Natural killer cell treated with Interleukin-12 subunit alpha and Interleukin-12 subunit beta and Interleukin-15 and Interleukin-18, amount 100 ng/mL, for 72 hours (primary cell): ENCODE results near the gene SPNS2. TPM values are rescaled to one million over a fixed set of nuclear protein-coding genes. Genes with fewer than 3 reads are reported as not detected.
A peak's percentile ranks its signal among the peaks of the same experiment; 100 is the strongest.

Source experiments
- ATAC-seq, 2 donors: fragments of 150-1000 bp; cut with Tn5 transposase in 1 of 2; sonication (Bioruptor Pico), chemical (Tn5 transposase) in 1 of 2; 2 replicates each; pipeline ENCODE4 v1.10.0; 2021
- DNase-seq: peaks from one replicate; pipeline ENCODE4 v3.0.0; 2022; ENCODE audit warnings: low spot score
- H3K27ac Mint-ChIP-seq, 2 donors: 1 replicate in 1 of 2; 2 replicates in 1 of 2; pipeline ENCODE4 v1.8.0; 2022; ENCODE audit warnings: mixed read lengths in 2 of 2, mild to moderate bottlenecking in 1 of 2, moderate library complexity in 1 of 2
- H3K27me3 Mint-ChIP-seq, 2 donors: 1 replicate in 1 of 2; 2 replicates in 1 of 2; pipeline ENCODE4 v1.8.0; 2022; ENCODE audit warnings: mixed read lengths in 2 of 2
- H3K36me3 Mint-ChIP-seq: one replicate; pipeline ENCODE4 v1.8.0; 2022; ENCODE audit warnings: mixed read lengths
- H3K4me1 Mint-ChIP-seq, 2 donors: 1 replicate in 1 of 2; 2 replicates in 1 of 2; pipeline ENCODE4 v1.8.0; 2022; ENCODE audit warnings: low read depth in 2 of 2, mixed read lengths in 2 of 2, mild to moderate bottlenecking in 1 of 2
- H3K4me3 Mint-ChIP-seq: one replicate; pipeline ENCODE4 v1.8.0; 2022; ENCODE audit warnings: mixed read lengths
- H3K9me3 Mint-ChIP-seq: 2 replicates; pipeline ENCODE4 v1.8.0; 2022; ENCODE audit warnings: mixed read lengths
- total RNA-seq, 2 donors: library from RNA; stranded (reverse); gene quantifications; one replicate each; pipeline ENCODE4 v1.2.3, GENCODE V29; 2022

The SPNS2 gene
- total RNA-seq, result not detected

GRCh38 chr17:4498461-4499397, at the start of gene SPNS2:
TSS of gene SPNS2 (plus strand) at chr17:4498881. CDS start at chr17:4499048, 167 bp downstream.
- Mint-ChIP-seq H3K36me3 (no peaks in the 10 kb centered on the region), H3K27ac (no peak within 1 kb of the TSS), H3K4me3 (peak within 1 kb of the TSS; percentile 77), H3K4me1 (peaks cover 13 to 16% of the 10 kb centered on the region in 2 donors), H3K9me3 (no peaks in the 10 kb centered on the region), H3K27me3 (peaks cover 22 to 31% of the 10 kb centered on the region in 2 donors)
- no peak for DNase-seq
- ATAC-seq, result peak; percentile 84 to 89

GRCh38 chr17:4449736-4450135, 48.9 kb upstream of the SPNS2 start:
- Mint-ChIP-seq H3K27me3 (peaks cover 15 to 39% of the 10 kb centered on the region in 2 donors), H3K4me1 (peaks cover 4 to 10% of the 10 kb centered on the region in 2 donors), H3K36me3 (no peaks in the 10 kb centered on the region), H3K27ac (no peak overlapping the region), H3K9me3 (no peaks in the 10 kb centered on the region), H3K4me3 (no peak overlapping the region)
- ATAC-seq, result no peak
- DNase-seq, result no peak

- no peak overlapping the region for H3K27ac Mint-ChIP-seq
- ATAC-seq, result no peak
Observed at GRCh38 chr17:4450710-4451316, 47.9 kb upstream of the SPNS2 start.

GRCh38 chr17:4453812-4454591, 44.7 kb upstream of the SPNS2 start:
- DNase-seq (no peak), ATAC-seq (no peak)
- Mint-ChIP-seq H3K27ac (no peak overlapping the region), H3K27me3 (peaks cover 15 to 23% of the 10 kb centered on the region in 2 donors), H3K9me3 (no peaks in the 10 kb centered on the region), H3K36me3 (no peaks in the 10 kb centered on the region), H3K4me3 (no peak overlapping the region), H3K4me1 (peaks cover 0 to 4% of the 10 kb centered on the region in 2 donors)

More at GRCh38 chr17:4450710-4451316, 47.9 kb upstream of the SPNS2 start:
- no peak overlapping the region for H3K4me3 Mint-ChIP-seq
- peaks cover 0 to 9% of the 10 kb centered on the region in 2 donors for H3K4me1 Mint-ChIP-seq
- H3K27me3 Mint-ChIP-seq, result peaks cover 15 to 34% of the 10 kb centered on the region in 2 donors
- no peak for DNase-seq
- H3K36me3 Mint-ChIP-seq, result no peaks in the 10 kb centered on the region
- no peaks in the 10 kb centered on the region for H3K9me3 Mint-ChIP-seq

GRCh38 chr17:4460661-4461060, 38.0 kb upstream of the SPNS2 start:
- ATAC-seq (no peak), DNase-seq (no peak)
- no peak overlapping the region for H3K27ac Mint-ChIP-seq
- H3K27me3 Mint-ChIP-seq, result peaks cover 19 to 22% of the 10 kb centered on the region in 2 donors
- H3K9me3 Mint-ChIP-seq, result peaks cover 7% of the 10 kb centered on the region
- H3K36me3 Mint-ChIP-seq, result peaks cover 20% of the 10 kb centered on the region
- H3K4me1 Mint-ChIP-seq, result no peaks in the 10 kb centered on the region
- H3K4me3 Mint-ChIP-seq, result no peak overlapping the region

GRCh38 chr17:4463818-4464476, 34.7 kb upstream of the SPNS2 start:
- Mint-ChIP-seq H3K4me3 (no peak overlapping the region), H3K27me3 (peaks cover 11 to 22% of the 10 kb centered on the region in 2 donors), H3K27ac (no peak overlapping the region), H3K4me1 (no peaks in the 10 kb centered on the region), H3K9me3 (peaks cover 7% of the 10 kb centered on the region), H3K36me3 (peaks cover 20% of the 10 kb centered on the region)
- ATAC-seq, result no peak
- no peak for DNase-seq

GRCh38 chr17:4465786-4466185, 32.9 kb upstream of the SPNS2 start:
- peaks cover 9% of the 10 kb centered on the region for H3K36me3 Mint-ChIP-seq
- no peak for DNase-seq

GRCh38 chr17:4467287-4467686, 31.4 kb upstream of the SPNS2 start:
- H3K27ac Mint-ChIP-seq, result no peak overlapping the region
- no peak overlapping the region for H3K4me3 Mint-ChIP-seq
- DNase-seq, result no peak
- no peak for ATAC-seq
- no peaks in the 10 kb centered on the region for H3K36me3 Mint-ChIP-seq
- no peaks in the 10 kb centered on the region for H3K9me3 Mint-ChIP-seq
- H3K27me3 Mint-ChIP-seq, result peaks cover 2 to 5% of the 10 kb centered on the region in 2 donors
- H3K4me1 Mint-ChIP-seq, result no peaks in the 10 kb centered on the region

More at GRCh38 chr17:4465786-4466185, 32.9 kb upstream of the SPNS2 start:
- Mint-ChIP-seq H3K4me3 (no peak overlapping the region), H3K27ac (no peak overlapping the region), H3K4me1 (no peaks in the 10 kb centered on the region), H3K27me3 (peaks cover 5 to 11% of the 10 kb centered on the region in 2 donors), H3K9me3 (peaks cover 4% of the 10 kb centered on the region)
- ATAC-seq, result no peak

GRCh38 chr17:4469552-4469951, 29.1 kb upstream of the SPNS2 start:
- peaks cover 2 to 7% of the 10 kb centered on the region in 2 donors for H3K27me3 Mint-ChIP-seq
- no peaks in the 10 kb centered on the region for H3K4me1 Mint-ChIP-seq
- no peak for DNase-seq
- H3K36me3 Mint-ChIP-seq, result no peaks in the 10 kb centered on the region
- ATAC-seq, result no peak
- H3K27ac Mint-ChIP-seq, result no peak overlapping the region
- H3K4me3 Mint-ChIP-seq, result no peak overlapping the region
- H3K9me3 Mint-ChIP-seq, result no peaks in the 10 kb centered on the region

- Mint-ChIP-seq H3K36me3 (no peaks in the 10 kb centered on the region), H3K27me3 (peaks cover 5 to 7% of the 10 kb centered on the region in 2 donors), H3K9me3 (no peaks in the 10 kb centered on the region), H3K4me3 (no peak overlapping the region), H3K4me1 (no peaks in the 10 kb centered on the region), H3K27ac (no peak overlapping the region)
- DNase-seq, result no peak
- no peak for ATAC-seq
Observed at GRCh38 chr17:4472286-4472685, 26.4 kb upstream of the SPNS2 start.

- H3K4me1 Mint-ChIP-seq, result no peaks in the 10 kb centered on the region
- H3K9me3 Mint-ChIP-seq, result no peaks in the 10 kb centered on the region
- H3K36me3 Mint-ChIP-seq, result no peaks in the 10 kb centered on the region
- DNase-seq, result no peak
- ATAC-seq, result peak in 1 of 2 donors; percentile 41
- H3K27me3 Mint-ChIP-seq, result peaks cover 5 to 7% of the 10 kb centered on the region in 2 donors
- H3K27ac Mint-ChIP-seq, result no peak overlapping the region
- H3K4me3 Mint-ChIP-seq, result no peak overlapping the region
Observed at GRCh38 chr17:4474093-4474492, 24.6 kb upstream of the SPNS2 start.

- H3K36me3 Mint-ChIP-seq, result no peaks in the 10 kb centered on the region
- no peak overlapping the region for H3K4me3 Mint-ChIP-seq
- ATAC-seq (no peak), DNase-seq (no peak)
- H3K9me3 Mint-ChIP-seq, result no peaks in the 10 kb centered on the region
- peaks cover 0 to 4% of the 10 kb centered on the region in 2 donors for H3K4me1 Mint-ChIP-seq
- peaks cover 5 to 7% of the 10 kb centered on the region in 2 donors for H3K27me3 Mint-ChIP-seq
- H3K27ac Mint-ChIP-seq, result peak overlapping the region in 1 of 2 donors; percentile 13
Observed at GRCh38 chr17:4475001-4475400, 23.7 kb upstream of the SPNS2 start.

GRCh38 chr17:4475463-4475862, 23.2 kb upstream of the SPNS2 start:
- H3K27ac Mint-ChIP-seq, result peak overlapping the region in 1 of 2 donors; percentile 13
- H3K4me1 Mint-ChIP-seq, result peaks cover 0 to 4% of the 10 kb centered on the region in 2 donors
- no peak overlapping the region for H3K4me3 Mint-ChIP-seq
- no peaks in the 10 kb centered on the region for H3K9me3 Mint-ChIP-seq
- H3K27me3 Mint-ChIP-seq, result peaks cover 5 to 7% of the 10 kb centered on the region in 2 donors
- no peak for ATAC-seq
- no peaks in the 10 kb centered on the region for H3K36me3 Mint-ChIP-seq
- DNase-seq, result no peak
